Measurements from ENCODE around the gene PLEKHM3.

DNA sequence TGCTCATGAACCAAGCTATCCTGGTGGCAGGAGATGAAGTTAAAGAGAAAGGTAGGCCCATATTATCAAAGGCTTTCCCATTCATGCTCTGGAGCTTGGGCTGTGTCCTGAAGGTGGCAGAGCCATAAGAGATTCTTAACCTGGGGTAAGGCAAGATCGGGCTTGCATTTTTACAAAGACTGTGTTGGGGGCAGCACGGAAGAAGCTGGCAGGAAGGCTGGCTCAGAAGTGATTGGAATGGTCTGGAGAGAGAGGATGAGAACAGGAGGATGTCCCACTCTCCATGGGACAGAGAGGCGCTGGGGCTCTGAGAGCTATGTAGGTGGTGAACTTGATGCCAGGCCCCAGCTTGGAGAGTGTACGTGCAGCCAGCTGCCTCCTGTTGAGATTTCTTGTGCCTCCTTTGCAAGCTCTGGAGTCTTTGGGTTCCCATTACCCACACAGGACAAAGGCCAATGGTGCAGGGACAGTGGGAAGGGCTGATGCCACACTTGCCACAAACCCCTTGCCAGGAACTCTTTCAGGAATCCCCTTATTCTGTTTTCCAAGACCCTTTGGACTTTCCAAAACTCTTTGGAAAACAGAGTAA lies 215.0 kb downstream of the PLEKHM3 start:
- TF ChIP-seq, protein P1, sequence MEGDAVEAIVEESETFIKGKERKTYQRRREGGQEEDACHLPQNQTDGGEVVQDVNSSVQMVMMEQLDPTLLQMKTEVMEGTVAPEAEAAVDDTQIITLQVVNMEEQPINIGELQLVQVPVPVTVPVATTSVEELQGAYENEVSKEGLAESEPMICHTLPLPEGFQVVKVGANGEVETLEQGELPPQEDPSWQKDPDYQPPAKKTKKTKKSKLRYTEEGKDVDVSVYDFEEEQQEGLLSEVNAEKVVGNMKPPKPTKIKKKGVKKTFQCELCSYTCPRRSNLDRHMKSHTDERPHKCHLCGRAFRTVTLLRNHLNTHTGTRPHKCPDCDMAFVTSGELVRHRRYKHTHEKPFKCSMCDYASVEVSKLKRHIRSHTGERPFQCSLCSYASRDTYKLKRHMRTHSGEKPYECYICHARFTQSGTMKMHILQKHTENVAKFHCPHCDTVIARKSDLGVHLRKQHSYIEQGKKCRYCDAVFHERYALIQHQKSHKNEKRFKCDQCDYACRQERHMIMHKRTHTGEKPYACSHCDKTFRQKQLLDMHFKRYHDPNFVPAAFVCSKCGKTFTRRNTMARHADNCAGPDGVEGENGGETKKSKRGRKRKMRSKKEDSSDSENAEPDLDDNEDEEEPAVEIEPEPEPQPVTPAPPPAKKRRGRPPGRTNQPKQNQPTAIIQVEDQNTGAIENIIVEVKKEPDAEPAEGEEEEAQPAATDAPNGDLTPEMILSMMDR (optimal IDR thresholded peaks at IDR 0.05 in 1 of 3, IDR thresholded peaks at IDR 0.05 in 1 of 3, conservative IDR thresholded peaks at IDR 0.05 in 1 of 3; ENCODE audit: extremely low read depth in 1 of 3, insufficient read depth in 2 of 3, low read length in 3 of 3), result peak in 1 of 3 experiments; percentile 4
- no peak for TF ChIP-seq EZH2 (IDR thresholded peaks at IDR 0.05; ENCODE audit: low read length)

All from keratinocyte (primary cell).